Loucy (cell line): Measurements from ENCODE around the gene CPOX.
A peak's percentile ranks its signal among the peaks of the same experiment; 100 is the strongest.

Experiments used
- H2AFZ ChIP-seq: fragments of 200-600 bp; sonication (generic); 2 replicates; pipeline ENCODE4 v1.6.0; 2016; ENCODE audit warnings: antibody characterized with exemption, mild to moderate bottlenecking, low read length, moderate library complexity
- H3F3A ChIP-seq: fragments of 200-600 bp; 2 replicates; pipeline ENCODE4 v1.6.0; 2016; ENCODE audit warnings: antibody characterized with exemption, low read depth, mild to moderate bottlenecking
- H3K27me3 ChIP-seq: fragments of 200-600 bp; sonication (generic); 2 replicates; pipeline ENCODE4 v1.6.1; 2014; ENCODE audit warnings: low read length, mild to moderate bottlenecking; ENCODE audit not compliant: insufficient read depth, poor library complexity, severe bottlenecking
- H3K36me3 ChIP-seq: fragments of 200-600 bp; sonication (generic); 2 replicates; pipeline ENCODE4 v1.6.1; 2016; ENCODE audit warnings: low read length; ENCODE audit not compliant: insufficient read depth
- H3K4me1 ChIP-seq: fragments of 200-600 bp; sonication (generic); 2 replicates; pipeline ENCODE4 v1.5.1; 2014; ENCODE audit warnings: low read length, mild to moderate bottlenecking; ENCODE audit not compliant: insufficient read depth, poor library complexity, severe bottlenecking
- H3K4me2 ChIP-seq: fragments of 200-600 bp; sonication (generic); 2 replicates; pipeline ENCODE4 v1.6.0; 2014; ENCODE audit warnings: antibody characterized with exemption, low read length, low read depth, mild to moderate bottlenecking; ENCODE audit not compliant: poor library complexity, severe bottlenecking
- H3K4me3 ChIP-seq: fragments of 200-600 bp; sonication (generic); 2 replicates; pipeline ENCODE4 v1.5.1; 2014; ENCODE audit warnings: low read length, mild to moderate bottlenecking, mixed read lengths; ENCODE audit not compliant: poor library complexity, severe bottlenecking
- H3K79me2 ChIP-seq: fragments of 200-600 bp; sonication (generic); 2 replicates; pipeline ENCODE4 v1.6.1; 2014; ENCODE audit warnings: low read length; ENCODE audit not compliant: insufficient read depth
- H3K9ac ChIP-seq: fragments of 200-600 bp; sonication (generic); 2 replicates; pipeline ENCODE4 v1.6.0; 2014; ENCODE audit warnings: mild to moderate bottlenecking, low read depth, low read length, moderate library complexity; ENCODE audit not compliant: poor library complexity, severe bottlenecking
- H3K9me2 ChIP-seq: fragments of 200-600 bp; sonication (generic); replicated peaks from 2 replicates; pipeline ENCODE4 v1.6.1; 2016; ENCODE audit warnings: low read depth, low read length, mixed read lengths
- H3K9me3 ChIP-seq: fragments of 200-600 bp; sonication (generic); 2 replicates; pipeline ENCODE4 v1.6.1; 2014; ENCODE audit warnings: mild to moderate bottlenecking, antibody characterized with exemption, low read length, low read depth; ENCODE audit not compliant: insufficient read depth
- H4K20me1 ChIP-seq: fragments of 200-600 bp; sonication (generic); 2 replicates; pipeline ENCODE4 v1.6.0; 2014; ENCODE audit warnings: antibody characterized with exemption, low read length, mild to moderate bottlenecking; ENCODE audit not compliant: insufficient read depth, poor library complexity, severe bottlenecking
- CTCF ChIP-seq: fragments of 200-600 bp; sonication (generic); conservative IDR thresholded peaks from 2 replicates; pipeline ENCODE4 v1.5.1; 2014; ENCODE audit warnings: mild to moderate bottlenecking, antibody characterized with exemption, low read length
- EZH2phosphoT487 ChIP-seq: fragments of 200-600 bp; IDR thresholded peaks from 2 replicates; pipeline ENCODE4 v1.6.1; 2018; ENCODE audit warnings: antibody characterized with exemption, mild to moderate bottlenecking, moderate library complexity, borderline replicate concordance

The CPOX gene

GRCh38 chr3:98587654-98588053 lies 5.8 kb downstream of the CPOX start:
- no peaks in the 10 kb centered on the region for H3F3A ChIP-seq
- peaks cover 18% of the 10 kb centered on the region for H4K20me1 ChIP-seq
- H3K4me2 ChIP-seq = no peak overlapping the region
- no peaks in the 10 kb centered on the region for H3K27me3 ChIP-seq
- H3K4me1 ChIP-seq = peaks cover 28% of the 10 kb centered on the region
- no peaks in the 10 kb centered on the region for H3K9me2 ChIP-seq
- H3K9me3 ChIP-seq = no peaks in the 10 kb centered on the region
- H3K9ac ChIP-seq = no peak overlapping the region
- H3K36me3 ChIP-seq = 0 out of 2 replicates have a peak, but pooled peaks cover 3% of the 10 kb centered on the region
- peaks cover 12% of the 10 kb centered on the region for H3K79me2 ChIP-seq
- TF ChIP-seq EZH2phosphoT487 (no peak), CTCF (no peak)
- no peak overlapping the region for H3K4me3 ChIP-seq
- H2AFZ ChIP-seq = no peak overlapping the region

- H3K79me2 ChIP-seq = no peaks in the 10 kb centered on the region
- H4K20me1 ChIP-seq = no peaks in the 10 kb centered on the region
- TF ChIP-seq EZH2phosphoT487 (no peak), CTCF (no peak)
- no peaks in the 10 kb centered on the region for H3K9me2 ChIP-seq
- H3K27me3 ChIP-seq = no peaks in the 10 kb centered on the region
- no peak overlapping the region for H3K4me3 ChIP-seq
- peak overlapping the region; percentile 24 for H3K4me2 ChIP-seq
- H3K9me3 ChIP-seq = no peaks in the 10 kb centered on the region
- H3K4me1 ChIP-seq = peaks cover 20% of the 10 kb centered on the region
- H3F3A ChIP-seq = no peaks in the 10 kb centered on the region
- H3K9ac ChIP-seq = no peak overlapping the region
- no peak overlapping the region for H2AFZ ChIP-seq
- H3K36me3 ChIP-seq = peaks cover 15% of the 10 kb centered on the region; the same call in 1 of the 2 replicates
Observed at GRCh38 chr3:98584547-98584946, 8.9 kb downstream of the CPOX start.

- TF ChIP-seq CTCF (no peak), EZH2phosphoT487 (no peak)
- H3K4me3 ChIP-seq = no peak overlapping the region
- no peaks in the 10 kb centered on the region for H3K27me3 ChIP-seq
- no peak overlapping the region for H3K9ac ChIP-seq
- H2AFZ ChIP-seq = no peak overlapping the region
- no peaks in the 10 kb centered on the region for H3K9me2 ChIP-seq
- peaks cover 15% of the 10 kb centered on the region; the same call in 1 of the 2 replicates for H3K36me3 ChIP-seq
- no peaks in the 10 kb centered on the region for H3F3A ChIP-seq
- no peaks in the 10 kb centered on the region for H3K79me2 ChIP-seq
- no peaks in the 10 kb centered on the region for H4K20me1 ChIP-seq
- peaks cover 20% of the 10 kb centered on the region for H3K4me1 ChIP-seq
- H3K4me2 ChIP-seq = peak overlapping the region; percentile 24
- H3K9me3 ChIP-seq = no peaks in the 10 kb centered on the region
Observed at GRCh38 chr3:98583766-98584165, 9.6 kb downstream of the CPOX start.
